ENCODE results near the gene CD200R1.

Gene CD200R1

GRCh38 chr3:112974894-112975293 is at the start of gene CD200R1:
CD200R1 (minus strand) TSS chr3:112975103; CDS start chr3:112974857, 246 bp downstream.
- no peak for DNase-seq (ENCODE audit: low read depth in 3 of 3)

- no peak for DNase-seq (ENCODE audit: low read depth in 3 of 3)
Measured at GRCh38 chr3:113021471-113021870, 46.6 kb upstream of the CD200R1 start.

- peak; percentile 78 to 83 (median 80) for DNase-seq (ENCODE audit: low read depth in 3 of 3)
Measured at GRCh38 chr3:113019182-113020137, 44.6 kb upstream of the CD200R1 start.

DNA sequence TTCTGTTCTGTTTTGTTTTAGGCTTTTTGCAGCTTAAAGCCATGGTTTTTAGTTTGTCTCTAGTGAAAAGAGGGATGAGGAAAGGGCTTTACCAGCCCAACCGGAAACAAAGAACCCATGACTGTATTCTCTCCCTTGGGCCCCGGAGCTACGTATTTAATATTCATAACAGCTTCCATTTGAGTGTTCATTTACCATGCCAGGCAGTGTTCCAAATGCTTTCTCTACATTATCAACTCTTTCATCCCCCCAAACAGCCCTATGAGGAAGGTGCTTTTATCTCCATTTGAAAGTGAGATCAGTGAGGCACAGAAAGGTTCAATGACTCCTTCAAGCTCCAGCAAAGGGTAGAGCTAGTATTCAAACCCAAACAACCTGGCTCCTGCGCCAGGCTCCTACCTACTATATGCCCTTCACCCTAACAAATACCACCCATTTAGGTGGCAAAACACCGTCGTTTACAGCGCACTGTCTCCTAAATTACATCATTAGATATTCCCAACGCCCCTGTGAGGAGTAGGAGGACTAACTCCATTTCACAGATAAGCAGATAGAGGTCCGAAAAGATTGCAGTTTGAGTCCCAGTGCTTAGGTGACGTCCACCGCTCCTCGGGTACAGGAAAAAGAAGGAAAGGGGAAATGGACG is 43.8 kb upstream of the CD200R1 start:
- peak in 1 of 3 experiments; percentile 8 for DNase-seq (ENCODE audit: low read depth in 3 of 3)

DNA sequence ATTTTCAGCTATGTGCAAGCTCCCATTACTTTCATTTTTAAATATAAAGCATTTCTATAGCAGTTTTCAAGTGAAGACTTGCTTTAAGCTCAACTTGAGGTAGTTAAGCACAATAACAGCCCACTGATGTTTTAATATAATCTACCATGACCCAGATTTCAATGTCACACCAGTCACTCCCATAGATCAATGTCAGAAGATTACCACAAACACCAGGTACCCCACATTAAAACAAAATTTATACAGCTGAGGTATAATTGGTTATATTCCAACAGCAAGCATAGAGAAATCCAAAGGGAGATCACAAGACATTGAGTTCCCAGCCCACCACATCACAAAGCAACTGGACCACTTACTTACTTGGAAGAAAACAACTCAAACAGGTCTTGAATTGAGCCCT is 38.7 kb upstream of the CD200R1 start:
- no peak for DNase-seq (ENCODE audit: low read depth in 3 of 3)

GRCh38 chr3:113008117-113008516 is 33.2 kb upstream of the CD200R1 start:
- no peak for DNase-seq (ENCODE audit: low read depth in 3 of 3)

DNA sequence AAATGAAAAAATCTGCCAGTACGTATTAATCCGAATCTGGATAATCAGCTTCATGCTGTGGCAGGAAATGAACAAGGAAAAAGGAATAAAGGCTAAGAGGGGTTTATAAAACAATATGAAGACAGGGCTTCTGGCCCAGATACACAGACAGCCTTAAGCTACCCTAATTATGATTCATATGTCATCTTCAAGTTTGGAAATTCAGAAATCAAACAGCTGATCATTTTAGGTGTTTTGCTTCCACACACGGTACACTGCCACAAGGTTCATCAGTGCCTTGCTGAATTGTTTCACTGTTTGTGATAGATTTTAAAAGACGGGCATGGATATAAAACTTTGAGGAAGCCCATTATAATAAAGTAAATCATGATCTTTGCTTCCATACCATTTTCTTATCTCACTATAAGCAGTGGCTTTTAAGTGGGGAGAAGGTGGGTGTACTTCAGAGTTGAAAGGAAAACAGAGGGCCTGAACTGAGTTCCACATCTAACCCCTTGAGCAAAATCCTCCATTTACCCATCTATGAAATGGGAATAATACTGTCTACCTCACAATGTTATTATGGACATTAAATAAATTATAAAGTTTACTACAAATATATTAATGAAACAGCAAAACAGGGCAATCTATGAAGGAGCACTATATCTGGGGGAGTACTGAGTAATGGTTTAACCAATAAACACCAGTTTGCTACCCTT is 31.6 kb upstream of the CD200R1 start:
- no peak for DNase-seq (ENCODE audit: low read depth in 3 of 3)

GRCh38 chr3:113005611-113006010 is 30.7 kb upstream of the CD200R1 start:
- DNase-seq (ENCODE audit: low read depth in 3 of 3): no peak

- peak in 2 of 3 experiments; percentile 24 to 37 for DNase-seq (ENCODE audit: low read depth in 3 of 3)
Measured at GRCh38 chr3:113002679-113003078, 27.8 kb upstream of the CD200R1 start.

- no peak for DNase-seq (ENCODE audit: low read depth in 3 of 3)
Measured at GRCh38 chr3:113002037-113002436, 27.1 kb upstream of the CD200R1 start.

DNA sequence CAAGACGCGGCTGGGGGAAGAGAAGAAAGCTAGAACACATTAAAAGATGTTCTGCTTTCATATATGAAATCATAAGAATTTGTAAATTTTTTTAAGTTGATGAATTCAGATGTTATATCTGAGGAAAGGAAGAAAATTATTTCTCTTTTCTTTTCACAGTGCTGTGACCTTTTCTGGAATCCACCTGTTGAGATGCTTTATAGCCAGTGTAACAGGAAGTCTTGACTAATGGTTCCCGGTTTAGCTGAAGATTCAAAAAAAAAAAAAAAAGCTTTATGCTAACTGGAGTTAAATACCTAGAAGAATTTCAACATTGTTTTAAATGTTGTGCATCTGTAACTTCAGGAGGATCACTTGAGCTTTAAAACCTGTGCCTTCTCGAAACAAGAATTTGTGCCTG is 25.8 kb upstream of the CD200R1 start:
- DNase-seq (ENCODE audit: low read depth in 3 of 3): no peak

DNA sequence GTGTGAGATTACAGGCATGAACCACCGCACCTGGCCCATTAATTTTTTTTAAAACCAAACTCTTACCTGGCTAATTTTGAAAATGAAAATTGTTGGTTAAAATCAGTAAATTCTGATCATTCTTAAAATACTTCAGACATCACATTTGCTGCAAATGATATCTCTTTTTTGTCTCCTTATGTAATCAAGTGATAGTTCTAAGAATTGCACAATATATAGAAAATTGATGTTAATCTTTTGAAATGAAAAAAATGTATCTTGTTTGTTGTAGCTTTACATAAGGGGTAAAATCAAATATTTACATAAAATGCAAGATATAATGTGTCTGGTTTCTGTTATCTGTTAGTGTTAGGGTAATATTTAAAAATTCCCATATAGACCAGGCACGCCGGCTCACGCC is 20.9 kb upstream of the CD200R1 start:
- no peak for DNase-seq (ENCODE audit: low read depth in 3 of 3)

GRCh38 chr3:112990672-112991602 is 16.0 kb upstream of the CD200R1 start, which contains the start of gene GTPBP8:
GTPBP8 (plus strand) TSS chr3:112990984; CDS start chr3:112991000, 16 bp downstream.
- peak; percentile 73 to 76 (median 74) for DNase-seq (ENCODE audit: low read depth in 3 of 3)

DNA sequence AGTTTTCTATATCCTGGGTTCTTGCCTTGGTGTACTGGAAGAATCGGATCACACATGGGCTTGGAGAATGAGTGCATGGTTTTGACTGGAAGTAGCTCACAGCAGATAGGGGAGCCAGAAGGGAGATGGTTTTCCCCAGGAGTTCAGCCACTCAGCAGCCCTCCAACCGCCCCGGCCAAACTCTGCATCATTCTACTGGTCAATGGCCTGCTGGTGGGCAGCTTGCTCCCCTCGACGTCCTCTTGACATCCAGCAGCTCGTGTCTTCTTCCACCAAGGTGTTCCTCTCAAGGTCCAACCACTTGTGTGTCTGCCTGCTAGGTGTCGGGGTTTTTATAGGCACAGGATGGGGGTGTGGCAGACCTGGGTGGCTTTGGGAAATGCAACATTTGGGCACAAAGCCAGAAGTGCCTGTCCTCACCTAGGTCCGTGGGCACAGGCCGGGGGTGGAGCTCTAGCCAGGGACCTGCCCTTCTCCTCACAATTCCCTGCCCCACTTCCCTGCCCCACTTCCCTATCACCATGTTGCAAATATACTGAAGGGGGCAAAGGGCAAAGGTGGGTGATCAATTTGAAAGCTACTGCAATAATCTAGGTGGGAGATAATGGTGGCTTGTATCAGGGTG is 12.9 kb upstream of the CD200R1 start:
- DNase-seq (ENCODE audit: low read depth in 3 of 3): no peak

DNA sequence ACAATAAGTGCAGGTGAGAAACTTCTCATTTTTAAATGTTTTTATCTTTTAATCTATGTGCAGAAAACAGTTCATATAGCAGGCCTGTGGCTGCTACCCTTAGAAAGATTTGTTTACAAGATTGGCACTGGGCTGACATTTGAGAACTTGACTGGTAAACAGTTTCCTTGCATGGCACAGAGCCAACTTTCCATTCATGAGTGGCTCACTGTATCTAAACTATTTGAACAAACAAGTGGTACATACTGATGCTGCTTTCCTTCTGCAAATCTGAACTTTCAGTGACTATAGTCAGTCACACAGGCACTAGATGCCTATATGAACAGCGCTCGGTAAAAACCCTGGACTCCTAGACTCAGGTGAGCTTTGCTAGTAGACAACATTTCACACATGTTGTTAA is 9.6 kb upstream of the CD200R1 start:
- DNase-seq (ENCODE audit: low read depth in 3 of 3): peak in 1 of 3 experiments; percentile 30

DNA sequence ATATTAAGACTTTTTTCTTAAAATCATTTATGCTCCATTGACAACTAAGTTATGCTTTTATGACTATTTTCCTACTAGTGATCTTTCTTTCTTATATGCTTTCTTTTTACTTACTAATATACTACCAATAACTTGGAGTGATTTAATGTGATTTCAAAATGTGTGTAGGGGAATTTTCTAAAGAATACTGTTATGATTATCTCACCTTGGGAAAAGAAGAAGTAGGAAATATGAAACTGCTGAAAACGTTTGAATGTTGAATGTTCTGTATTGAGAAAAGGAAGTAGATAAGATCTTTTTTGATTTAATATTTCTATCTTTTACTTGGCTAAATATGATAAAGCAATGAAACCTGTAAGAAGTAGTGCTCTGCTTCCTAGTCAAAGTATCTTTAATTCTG is 7.8 kb upstream of the CD200R1 start:
- DNase-seq (ENCODE audit: low read depth in 3 of 3): no peak

GRCh38 chr3:112980080-112980479 is 5.2 kb upstream of the CD200R1 start:
- no peak for DNase-seq (ENCODE audit: low read depth in 3 of 3)

DNA sequence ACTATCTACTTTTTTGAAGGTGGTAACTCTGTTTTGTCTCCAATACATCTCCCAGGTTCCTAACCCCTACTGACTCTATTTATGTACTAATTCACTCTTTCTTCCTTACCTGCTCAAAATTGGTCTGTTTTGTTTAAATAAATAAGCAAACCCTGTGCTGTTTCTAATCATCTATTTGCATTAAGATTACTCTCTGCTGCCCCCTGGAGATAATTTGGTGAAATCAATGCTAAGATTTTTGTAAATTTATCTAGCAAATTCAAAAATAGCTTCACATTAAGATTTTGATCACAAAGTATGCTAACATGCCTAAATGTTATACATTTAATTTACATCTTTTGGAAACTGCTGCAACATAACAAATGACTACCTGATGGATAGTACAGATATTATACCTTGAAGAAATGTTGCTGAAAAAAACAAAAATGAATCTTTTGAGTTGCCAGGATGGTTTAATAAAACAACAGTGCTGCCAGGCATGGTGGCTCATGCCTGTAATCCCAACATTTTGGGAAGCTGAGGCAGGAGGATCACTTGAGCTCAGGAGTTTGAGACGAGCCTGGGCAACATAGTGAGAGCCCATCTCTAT is 4.4 kb upstream of the CD200R1 start:
- DNase-seq (ENCODE audit: low read depth in 3 of 3): no peak

DNA sequence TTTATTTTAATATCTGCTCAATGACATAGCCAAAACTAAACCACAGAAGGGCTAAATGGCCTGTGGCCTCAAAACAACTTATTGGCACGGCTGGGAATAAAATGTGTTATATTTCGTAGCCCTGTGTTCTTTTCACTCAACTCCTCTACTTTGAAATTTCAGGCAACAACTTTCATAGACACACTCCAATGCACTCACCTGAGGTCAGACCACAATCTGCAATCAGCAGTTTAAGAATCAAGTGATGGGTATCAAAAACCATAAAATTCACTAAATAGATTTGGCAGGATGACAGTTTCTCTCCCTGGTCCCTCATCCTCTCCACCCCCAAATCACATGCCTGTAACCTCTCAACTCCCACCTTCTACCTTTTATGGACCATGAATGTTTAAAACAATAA is 2.0 kb upstream of the CD200R1 start:
- no peak for DNase-seq (ENCODE audit: low read depth in 3 of 3)

GRCh38 chr3:112976001-112976400 is 1.1 kb upstream of the CD200R1 start:
- no peak for DNase-seq (ENCODE audit: low read depth in 3 of 3)

All from stimulated activated CD4-positive, alpha-beta T cell treated with anti-CD3 and anti-CD28 coated beads, TNF-alpha, amount 100 ng/mL, for 4 hours (primary cell).